RWPE1 (cell line): Measurements from ENCODE around the gene ADPGK.

Experiments used
- CTCF ChIA-PET: fragments of 350-600 bp; sonication (Branson Sonifier 250); formaldehyde crosslinking; extraction: SDS; loops from one replicate; lab custom pipeline; 2021; lab: Yijun Ruan, JAX
- POLR2A ChIA-PET: fragments of 400-600 bp; formaldehyde crosslinking; extraction: SDS; loops from one replicate; lab custom pipeline; 2020; ENCODE audit warnings: antibody characterized with exemption; ENCODE audit not compliant: low non-redundant PET; lab: Yijun Ruan, JAX
- DNase-seq: peaks from one replicate; pipeline ENCODE4 v3.0.0; 2012; ENCODE audit warnings: low spot score
- H3K27ac ChIP-seq: fragments of 450-650 bp; 2 replicates; pipeline ENCODE4 v1.5.1; 2017
- CTCF ChIP-seq: fragments of 450-650 bp; conservative IDR thresholded peaks from 2 replicates; pipeline ENCODE4 v1.5.1; 2017; ENCODE audit warnings: low read depth, mild to moderate bottlenecking

ADPGK gene

GRCh38 chr15:72737723-72738122 is 45.8 kb downstream of the ADPGK start:
- DNase-seq: no peak
- POLR2A ChIA-PET: no interaction called here
- H3K27ac ChIP-seq: no peak overlapping the region
- CTCF ChIA-PET: interaction anchor here (0.7 kb wide), 1 partner anchor 62 kb away, joined by 3 read pairs; no protein-coding TSS in a partner anchor
- TF ChIP-seq CTCF: no peak

GRCh38 chr15:72737061-72737460 is 46.5 kb downstream of the ADPGK start:
- H3K27ac ChIP-seq: no peak overlapping the region
- no peak for TF ChIP-seq CTCF
- CTCF ChIA-PET: interaction anchor here (0.7 to 1.9 kb wide), 2 partner anchors 15 to 270 kb away, joined by 3 to 5 read pairs; no protein-coding TSS in a partner anchor
- no peak for DNase-seq
- POLR2A ChIA-PET: no interaction called here

GRCh38 chr15:72735111-72735510 is 48.4 kb downstream of the ADPGK start:
- CTCF ChIA-PET: no interaction called here
- DNase-seq: no peak
- no peak for TF ChIP-seq CTCF
- POLR2A ChIA-PET: no interaction called here
- no peak overlapping the region for H3K27ac ChIP-seq

- TF ChIP-seq CTCF: no peak
- CTCF ChIA-PET: interaction anchor here (0.6 kb wide), 1 partner anchor 375 kb away, joined by 3 read pairs; no protein-coding TSS in a partner anchor
- H3K27ac ChIP-seq: no peak overlapping the region
- DNase-seq: no peak
- POLR2A ChIA-PET: no interaction called here
Measured at GRCh38 chr15:72733941-72734738, 49.4 kb downstream of the ADPGK start.

GRCh38 chr15:72732516-72732915 is 51.0 kb downstream of the ADPGK start:
- no peak overlapping the region for H3K27ac ChIP-seq
- ChIA-PET POLR2A (no interaction called here), CTCF (interaction anchor here (0.9 kb wide), 1 partner anchor 10 kb away, joined by 10 read pairs; no protein-coding TSS in a partner anchor)
- DNase-seq: no peak
- 0 out of 2 replicates have a peak, but pooled peaks have one; percentile 10 for TF ChIP-seq CTCF

GRCh38 chr15:72732086-72732485 is 51.5 kb downstream of the ADPGK start:
- ChIA-PET POLR2A (no interaction called here), CTCF (interaction anchor here (0.9 kb wide), 1 partner anchor 10 kb away, joined by 10 read pairs; no protein-coding TSS in a partner anchor)
- no peak for TF ChIP-seq CTCF
- no peak overlapping the region for H3K27ac ChIP-seq
- no peak for DNase-seq
